GM19395 (cell line): Measurements from ENCODE around the gene FADS6.

Experiments used
- ATAC-seq: cut with Tn5 transposase; IDR thresholded peaks from one replicate; pipeline ENCODE4 v1.9.1; 2021; ENCODE audit warnings: mild to moderate bottlenecking, moderate library complexity; ENCODE audit not compliant: unreplicated experiment

The FADS6 gene

DNA sequence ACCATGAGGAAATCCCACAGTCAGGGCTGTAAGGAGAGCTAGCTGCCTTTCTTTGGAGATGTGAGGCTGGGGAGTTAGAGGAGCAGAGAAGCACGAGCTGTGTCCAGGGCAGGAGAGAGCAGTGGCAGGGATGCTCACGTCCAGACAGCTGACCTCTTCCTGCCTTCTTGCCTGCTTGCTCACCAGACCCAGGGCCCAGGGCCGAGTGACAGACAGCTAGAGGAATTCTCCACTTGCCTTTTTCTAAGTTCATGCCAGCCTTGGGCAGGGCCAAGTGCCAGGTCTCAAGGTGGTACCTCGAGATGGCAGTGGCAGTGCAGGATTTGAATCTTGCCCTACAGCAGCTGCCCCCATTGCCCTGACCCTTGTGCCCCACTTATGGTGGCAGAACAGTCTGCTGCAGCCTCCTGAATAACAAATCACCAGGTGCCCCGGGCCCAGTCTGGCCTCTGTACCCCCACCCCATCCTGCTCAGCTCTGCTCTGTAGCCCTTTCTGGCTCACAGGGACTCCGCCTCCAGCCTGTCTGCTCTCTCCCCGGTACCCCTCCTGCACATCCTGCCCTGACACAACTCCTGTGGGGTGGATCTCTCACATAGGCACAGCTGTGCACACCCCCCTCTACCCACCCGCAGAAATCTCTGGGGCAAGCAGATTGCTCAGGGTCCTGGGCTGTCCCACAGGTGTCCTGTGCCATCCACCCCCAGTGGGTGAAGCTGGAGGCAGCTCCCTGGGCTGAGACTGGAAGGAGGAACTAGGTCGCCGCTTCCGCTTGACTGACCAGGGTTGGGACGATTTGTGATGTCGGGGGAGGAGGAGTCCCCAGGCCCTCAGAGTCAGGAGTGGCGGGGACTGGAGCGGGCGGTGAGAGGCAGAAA lies 59.7 kb downstream of the FADS6 start:
- ATAC-seq, result no peak

DNA sequence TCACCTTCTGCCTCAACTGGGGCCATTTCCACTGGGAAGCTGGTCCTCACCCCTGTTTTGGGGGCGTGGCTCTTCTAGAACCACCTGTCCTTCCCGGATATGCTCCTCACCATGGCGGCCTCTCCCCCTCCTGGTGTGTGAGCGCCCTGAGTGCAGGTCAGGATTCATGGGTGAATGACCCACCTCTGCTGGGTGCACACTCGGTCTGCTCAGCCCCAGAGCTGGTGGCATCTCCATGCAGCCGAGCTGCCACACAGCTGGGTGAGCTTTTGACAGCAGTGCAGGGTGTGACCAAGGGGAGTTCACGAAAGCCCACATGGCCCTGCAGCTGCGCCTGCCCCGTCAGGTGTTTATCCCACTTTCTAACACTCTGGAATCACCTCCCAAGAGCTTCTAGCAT lies 61.0 kb downstream of the FADS6 start:
- ATAC-seq, result no peak

DNA sequence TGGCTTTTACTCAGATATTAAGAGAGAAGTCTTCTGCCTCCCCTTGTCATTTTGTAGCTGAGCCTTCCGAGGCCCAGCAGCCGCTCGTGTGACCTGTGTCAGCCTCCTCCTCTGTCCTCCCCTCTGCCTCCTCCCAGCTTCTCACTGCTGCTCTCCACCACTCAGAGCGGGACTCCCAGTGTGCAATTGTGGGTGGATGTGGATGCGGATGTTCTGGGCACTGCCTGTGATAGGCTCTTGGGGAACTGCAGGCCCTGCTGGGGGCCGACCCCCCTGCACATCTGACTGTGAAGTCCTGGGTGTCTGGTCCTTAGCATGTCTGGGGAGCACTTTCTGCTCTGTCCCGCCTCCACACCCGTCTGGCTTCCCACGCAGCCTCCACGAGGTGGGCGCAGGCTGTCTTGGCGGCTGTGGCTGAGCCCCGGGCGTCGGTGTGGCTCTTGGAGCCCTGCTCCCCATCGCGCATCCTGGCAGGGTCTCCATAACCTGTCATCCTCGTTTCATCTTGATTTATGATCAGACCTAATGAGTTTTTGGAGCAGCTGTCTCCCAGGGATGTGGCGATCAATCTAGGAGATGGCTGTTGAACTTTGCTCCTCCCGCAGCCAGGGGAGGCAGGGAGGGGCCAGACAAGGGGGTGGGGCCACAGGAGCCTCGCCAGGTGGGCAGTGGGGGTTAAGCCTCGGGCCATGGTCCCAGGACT lies 61.8 kb downstream of the FADS6 start:
- no peak for ATAC-seq

DNA sequence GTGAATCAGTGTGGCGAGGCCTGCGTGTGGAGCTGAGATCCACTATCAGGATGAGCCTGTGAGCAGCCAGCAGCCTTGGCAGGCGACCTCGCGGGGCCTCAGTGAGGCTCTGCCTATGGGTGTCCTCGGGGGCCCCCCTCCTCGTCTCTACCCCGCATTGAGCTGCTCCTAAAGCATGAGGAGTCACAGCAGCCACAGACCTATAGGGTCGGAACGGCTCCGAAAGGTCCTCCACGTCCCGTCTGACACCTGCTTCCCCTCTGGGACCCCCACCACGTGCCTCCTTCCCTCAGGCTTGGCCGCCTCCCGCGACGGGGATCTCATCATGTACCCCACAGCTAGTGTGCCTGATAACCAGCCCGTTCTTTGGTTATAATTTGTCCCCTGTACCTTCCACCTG lies 62.6 kb downstream of the FADS6 start:
- ATAC-seq, result no peak

DNA sequence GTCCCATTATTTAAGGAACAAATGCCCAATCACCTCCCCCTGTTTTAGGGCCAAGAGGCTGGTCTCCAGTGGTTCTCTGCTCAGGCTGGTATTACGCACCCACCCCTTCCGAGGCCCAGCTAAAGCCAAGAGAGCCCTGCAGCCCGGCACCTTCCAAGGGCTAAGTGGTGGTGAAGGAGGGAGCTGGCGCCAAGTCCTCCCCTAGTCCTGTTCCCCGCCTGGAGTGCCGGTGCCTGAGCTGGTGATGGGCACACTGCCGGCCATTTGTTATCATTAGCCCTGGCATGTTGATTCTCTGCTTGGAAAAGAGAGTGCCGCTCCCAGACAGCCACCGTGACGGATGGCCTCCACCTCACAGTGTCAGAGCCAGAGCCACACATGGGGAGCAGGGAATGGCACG lies 65.6 kb downstream of the FADS6 start:
- no peak for ATAC-seq
